Measurements from ENCODE around the gene PIP5K1C. TPM values are rescaled to one million over a fixed set of nuclear protein-coding genes. Genes with fewer than 3 reads are reported as not detected.

PIP5K1C gene
- polyA plus RNA-seq, 2 of the 4 experiments (the other 2 are of a cell fraction) = 2.6 to 9.3 TPM

GRCh38 chr19:3672575-3672948 is 27.7 kb downstream of the PIP5K1C start:
- no peak overlapping the region for H3K4me3 ChIP-seq
- no peaks in the 10 kb centered on the region for H3K9me3 ChIP-seq
- no peak for TF ChIP-seq RFX5 (IDR thresholded peaks at IDR 0.05)
- no peak for TF ChIP-seq EHF (CRISPR knock-in tag; IDR thresholded peaks at IDR 0.05)
- no peak for TF ChIP-seq HOXA7 (CRISPR knock-in tag; IDR thresholded peaks at IDR 0.05)
- no peak for TF ChIP-seq HOXB5 (CRISPR knock-in tag; IDR thresholded peaks at IDR 0.05)
- no peak for TF ChIP-seq MAZ (IDR thresholded peaks at IDR 0.05; ENCODE audit: borderline replicate concordance, low read depth, low read length)
- TF ChIP-seq RARB (CRISPR knock-in tag; IDR thresholded peaks at IDR 0.05) = no peak
- TF ChIP-seq, protein P1, sequence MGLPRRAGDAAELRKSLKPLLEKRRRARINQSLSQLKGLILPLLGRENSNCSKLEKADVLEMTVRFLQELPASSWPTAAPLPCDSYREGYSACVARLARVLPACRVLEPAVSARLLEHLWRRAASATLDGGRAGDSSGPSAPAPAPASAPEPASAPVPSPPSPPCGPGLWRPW (IDR thresholded peaks at IDR 0.05) = no peak
- TF ChIP-seq POLR2A (IDR thresholded peaks at IDR 0.05; ENCODE audit: low read length) = no peak
- TF ChIP-seq, protein P2, sequence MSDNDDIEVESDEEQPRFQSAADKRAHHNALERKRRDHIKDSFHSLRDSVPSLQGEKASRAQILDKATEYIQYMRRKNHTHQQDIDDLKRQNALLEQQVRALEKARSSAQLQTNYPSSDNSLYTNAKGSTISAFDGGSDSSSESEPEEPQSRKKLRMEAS (IDR thresholded peaks at IDR 0.05) = no peak
- TF ChIP-seq RAD21 (conservative IDR thresholded peaks at IDR 0.05 in 1 of 2, IDR thresholded peaks at IDR 0.05 in 1 of 2) = no peak
- TF ChIP-seq, protein P3, sequence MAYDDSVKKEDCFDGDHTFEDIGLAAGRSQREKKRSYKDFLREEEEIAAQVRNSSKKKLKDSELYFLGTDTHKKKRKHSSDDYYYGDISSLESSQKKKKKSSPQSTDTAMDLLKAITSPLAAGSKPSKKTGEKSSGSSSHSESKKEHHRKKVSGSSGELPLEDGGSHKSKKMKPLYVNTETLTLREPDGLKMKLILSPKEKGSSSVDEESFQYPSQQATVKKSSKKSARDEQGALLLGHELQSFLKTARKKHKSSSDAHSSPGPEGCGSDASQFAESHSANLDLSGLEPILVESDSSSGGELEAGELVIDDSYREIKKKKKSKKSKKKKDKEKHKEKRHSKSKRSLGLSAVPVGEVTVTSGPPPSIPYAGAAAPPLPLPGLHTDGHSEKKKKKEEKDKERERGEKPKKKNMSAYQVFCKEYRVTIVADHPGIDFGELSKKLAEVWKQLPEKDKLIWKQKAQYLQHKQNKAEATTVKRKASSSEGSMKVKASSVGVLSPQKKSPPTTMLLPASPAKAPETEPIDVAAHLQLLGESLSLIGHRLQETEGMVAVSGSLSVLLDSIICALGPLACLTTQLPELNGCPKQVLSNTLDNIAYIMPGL (CRISPR knock-in tag; IDR thresholded peaks at IDR 0.05; ENCODE audit: borderline replicate concordance) = no peak
- TF ChIP-seq ZSCAN20 (CRISPR knock-in tag; IDR thresholded peaks at IDR 0.05) = no peak
- peaks cover 19% of the 10 kb centered on the region for H3K4me1 ChIP-seq
- CTCF ChIA-PET = interaction anchor here (0.9 kb wide), 1 partner anchor 97 kb away, joined by 3 read pairs; no protein-coding TSS in a partner anchor
- ATAC-seq = no peak
- H3K27ac ChIP-seq = no peak overlapping the region
- POLR2A ChIA-PET = no interaction called here
- DNase-seq (ENCODE audit: low read depth in 1 of 2, low spot score in 1 of 2) = no peak
- H3K4me2 ChIP-seq = no peak overlapping the region
- no peak for FAIRE-seq
- 88% methylated on average over 6 of the region's 8 CpGs for WGBS (ENCODE audit: missing lambda C conversion rate)

DNA sequence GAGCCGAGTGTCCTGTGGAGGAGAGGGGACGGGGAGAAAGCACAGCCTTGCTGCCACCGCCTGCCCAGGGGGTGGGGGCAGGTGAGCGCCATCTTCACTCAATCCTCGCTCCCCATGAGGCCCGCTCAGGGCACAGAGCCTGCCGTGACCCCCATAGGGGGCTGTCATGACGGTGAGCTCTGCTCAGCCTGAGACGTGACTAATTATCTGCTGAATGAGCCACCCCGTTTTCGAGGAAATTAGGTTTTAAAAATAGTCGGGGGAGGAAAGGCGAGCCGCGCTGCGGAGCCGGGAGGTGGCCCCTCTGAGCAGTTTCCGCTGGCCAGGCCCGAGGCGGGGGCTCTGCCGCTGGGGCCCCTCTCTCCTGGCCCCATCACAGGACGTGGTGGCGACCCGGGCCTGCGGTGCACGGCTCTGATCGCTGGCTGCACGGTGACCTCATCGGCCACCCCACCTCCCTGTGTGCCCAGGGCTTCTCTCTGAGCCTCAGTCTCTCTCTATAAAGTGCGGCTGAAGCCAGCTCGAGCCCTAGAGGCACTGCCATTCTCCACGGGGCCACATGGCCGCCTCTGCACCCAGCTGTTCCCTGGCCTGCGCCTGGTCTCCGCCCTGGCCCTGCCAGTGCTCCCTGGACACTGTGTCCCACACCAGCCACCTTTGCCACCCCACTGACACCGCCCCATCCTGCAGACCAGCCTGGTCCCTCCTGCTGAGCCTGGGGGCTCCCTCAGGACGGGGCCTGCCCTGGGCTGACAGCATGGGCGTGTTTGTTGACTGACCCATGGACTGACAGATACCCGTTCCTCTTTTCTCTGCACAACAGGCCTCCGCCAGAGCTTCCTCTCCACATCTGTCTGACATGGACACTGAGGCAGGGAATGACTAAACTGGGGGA is 28.3 kb downstream of the PIP5K1C start:
- CTCF ChIA-PET = interaction anchor here (0.9 kb wide), 1 partner anchor 96 kb away, joined by 3 read pairs; no protein-coding TSS in a partner anchor
- Histone ChIP-seq H3K4me3 (no peak overlapping the region), H3K27ac (peak overlapping the region in 1 of 2 experiments; percentile 75; a peak in 1 of 6 replicates), H3K4me1 (peaks cover 19% of the 10 kb centered on the region), H3K9me3 (no peaks in the 10 kb centered on the region), H3K4me2 (no peak overlapping the region)
- FAIRE-seq = no peak
- no peak for DNase-seq (ENCODE audit: low read depth in 1 of 2, low spot score in 1 of 2)
- TF ChIP-seq, protein P2 (IDR thresholded peaks at IDR 0.05) = no peak
- no peak for TF ChIP-seq JUN (IDR thresholded peaks at IDR 0.05)
- no peak for TF ChIP-seq CBX8 (IDR thresholded peaks at IDR 0.05)
- no peak for TF ChIP-seq FOSB (CRISPR knock-in tag; IDR thresholded peaks at IDR 0.05)
- no peak for TF ChIP-seq CHD4 (IDR thresholded peaks at IDR 0.05; ENCODE audit: borderline replicate concordance)
- POLR2A ChIA-PET = no interaction called here
- ATAC-seq = no peak
- 83% methylated on average over 40 of the region's 40 CpGs for WGBS (ENCODE audit: missing lambda C conversion rate)

DNA sequence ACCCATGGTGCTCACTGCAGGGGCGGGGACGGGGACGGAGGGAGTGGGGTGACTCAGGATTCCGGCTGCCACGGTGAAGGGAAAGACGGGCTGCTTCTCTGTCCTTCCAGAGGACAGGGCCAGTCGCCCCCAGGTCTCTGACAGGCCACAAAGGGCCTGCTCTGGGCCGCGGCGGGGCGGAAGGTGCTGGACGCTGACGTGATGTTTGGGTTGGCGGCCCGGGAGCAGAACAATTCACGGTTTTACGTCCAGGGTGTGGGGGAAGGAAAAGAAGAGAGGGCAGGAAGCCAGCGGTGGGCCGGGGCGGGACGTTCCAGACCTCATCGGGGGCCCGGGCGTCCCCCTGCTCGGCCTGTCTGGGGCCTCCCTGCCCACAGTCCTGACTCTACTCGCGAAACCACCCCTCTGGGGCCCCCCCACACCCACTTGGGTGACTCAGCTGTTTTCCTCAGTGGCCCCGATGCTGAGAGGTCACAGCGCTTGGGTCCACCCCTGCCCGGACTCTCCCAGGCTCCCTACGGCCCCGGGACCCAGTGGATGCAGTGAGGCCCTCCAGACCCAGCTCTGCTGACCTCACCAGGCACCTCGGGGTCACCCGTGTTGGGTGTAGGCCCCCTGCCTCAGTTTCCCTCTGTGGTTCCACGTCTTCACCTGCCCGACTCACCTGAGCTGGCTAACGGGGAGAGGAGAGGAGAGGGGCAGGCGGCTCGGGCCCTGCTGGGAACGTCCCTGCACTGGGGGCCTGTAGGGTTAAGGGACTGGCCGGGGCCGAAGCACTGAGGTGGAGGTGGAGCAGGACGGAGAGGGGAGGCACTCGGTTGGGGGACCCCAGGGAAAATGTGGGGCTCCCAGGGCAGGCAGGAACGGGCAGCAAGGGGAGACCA is 29.2 kb downstream of the PIP5K1C start:
- Histone ChIP-seq H3K4me1 (peaks cover 19% of the 10 kb centered on the region), H3K9me3 (no peaks in the 10 kb centered on the region), H3K27ac (peak overlapping the region; percentile 44 to 75; a peak in 5 of 6 replicates), H3K4me3 (no peak overlapping the region), H3K4me2 (peak overlapping the region; percentile 33; the same call in 2 of the 3 replicates)
- ChIA-PET CTCF (interaction anchor here (0.8 kb wide), 1 partner anchor 35 kb away, joined by 3 read pairs; no protein-coding TSS in a partner anchor), POLR2A (no interaction called here)
- ATAC-seq = peak in 1 of 2 experiments; percentile 30; a peak in 3 of 6 replicates
- FAIRE-seq = no peak
- DNase-seq (ENCODE audit: low read depth in 1 of 2, low spot score in 1 of 2) = no peak
- 75% methylated on average over 30 of the region's 45 CpGs for WGBS (ENCODE audit: missing lambda C conversion rate)
- TF ChIP-seq EHMT2 (IDR thresholded peaks at IDR 0.05; ENCODE audit: low read depth) (no peak), NFE2L2 (conservative IDR thresholded peaks at IDR 0.05; ENCODE audit: low read length) (0 out of 2 replicates have a peak, but pooled peaks have one; percentile 22), HOXB5 (CRISPR knock-in tag; IDR thresholded peaks at IDR 0.05) (no peak), NR3C1 (IDR thresholded peaks at IDR 0.05) (no peak)

Measured in A549 (cell line).